A549 (cell line): ENCODE data around the gene ZNF470. TPM values are rescaled to one million over a fixed set of nuclear protein-coding genes. Genes with fewer than 3 reads are reported as not detected.

Experiments
- ATAC-seq, 2 experiments: fragments of 200-7000 bp in 1 of 2; fragments of >200 bp in 1 of 2; cut with Nextera tagmentation in 1 of 2; cut with Tn5 transposase in 1 of 2; 3 replicates each; pipeline versions ENCODE4 v1.8.0 to v1.9.1; 2018 to 2020; ENCODE audit warnings: mild to moderate bottlenecking in 1 of 2, moderate library complexity in 1 of 2
- CTCF ChIA-PET: fragments of 300-600 bp; sonication (Branson Sonifier 250); formaldehyde crosslinking; extraction: SDS; loops from one replicate; lab custom pipeline; 2021; ENCODE audit warnings: antibody characterized with exemption, inconsistent platforms; lab: Yijun Ruan, JAX
- POLR2A ChIA-PET: fragments of 350-600 bp; formaldehyde crosslinking; extraction: SDS; loops from one replicate; lab custom pipeline; 2021; ENCODE audit warnings: antibody characterized with exemption, inconsistent platforms; lab: Yijun Ruan, JAX
- DNase-seq, 2 experiments: peaks; one replicate each; pipeline versions ENCODE4 v3.0.0 to v3.0.0-alpha.2; 2011 to 2016; ENCODE audit warnings: low read depth in 1 of 2, low spot score in 1 of 2
- FAIRE-seq: peaks from 2 replicates; lab custom pipeline; 2011; peaks lifted over from hg19 to GRCh38; lab: Jason Lieb, UNC
- H3K27ac ChIP-seq, 2 experiments: fragments of >200 bp; sonication (Bioruptor Twin); formaldehyde crosslinking; 3 replicates each; pipeline ENCODE4 v1.5.1; 2016 to 2017
- H3K4me1 ChIP-seq: fragments of >200 bp; sonication (Bioruptor Twin); formaldehyde crosslinking; 3 replicates; pipeline ENCODE4 v1.6.1; 2016
- H3K4me2 ChIP-seq: fragments of >200 bp; sonication (Bioruptor Twin); formaldehyde crosslinking; 3 replicates; pipeline ENCODE4 v1.6.1; 2016
- H3K4me3 ChIP-seq: fragments of >200 bp; sonication (Bioruptor Twin); formaldehyde crosslinking; 3 replicates; pipeline ENCODE4 v1.5.1; 2016
- H3K9me3 ChIP-seq: fragments of >200 bp; sonication (Bioruptor Twin); formaldehyde crosslinking; 3 replicates; pipeline ENCODE4 v1.6.1; 2016
- ATOH8 ChIP-seq: fragments of 250-450 bp; sonication (Bioruptor Pico); IDR thresholded peaks from 2 replicates; pipeline ENCODE4 v1.5.0; 2020; ENCODE audit warnings: low read depth, mild to moderate bottlenecking, moderate library complexity
- CBX8 ChIP-seq: fragments of 200-600 bp; sonication (generic); IDR thresholded peaks from 2 replicates; pipeline ENCODE4 v1.6.1; 2016
- E2F6 ChIP-seq: IDR thresholded peaks from 2 replicates; pipeline ENCODE4 v1.6.1; 2012; ENCODE audit warnings: low read depth, borderline replicate concordance
- EP300 ChIP-seq, 2 experiments: fragments of >200 bp; sonication (Bioruptor Twin); formaldehyde crosslinking; IDR thresholded peaks; 2 replicates in 1 of 2; 3 replicates in 1 of 2; pipeline ENCODE4 v1.6.1; 2016 to 2017
- FOSL2 ChIP-seq, 2 experiments: fragments of 450-650 bp in 1 of 2; fragments of >200 bp in 1 of 2; sonication (Bioruptor Twin) in 1 of 2; formaldehyde crosslinking; IDR thresholded peaks; 2 replicates each; pipeline versions ENCODE4 v1.5.0 to v1.6.1; 2016 to 2020; ENCODE audit warnings: mild to moderate bottlenecking in 1 of 2, moderate library complexity in 1 of 2
- FOXS1 ChIP-seq: fragments of 250-450 bp; sonication (Bioruptor Pico); IDR thresholded peaks from 2 replicates; pipeline ENCODE4 v1.5.0; 2020; ENCODE audit warnings: mild to moderate bottlenecking, moderate library complexity
- HDAC2 ChIP-seq: fragments of 200-600 bp; sonication (generic); IDR thresholded peaks from 2 replicates; pipeline ENCODE4 v1.6.1; 2016
- HES2 ChIP-seq: fragments of >200 bp; sonication (Bioruptor Twin); formaldehyde crosslinking; IDR thresholded peaks from 2 replicates; pipeline ENCODE4 v1.6.1; 2016
- HMGXB4 ChIP-seq: fragments of 250-450 bp; sonication (Bioruptor Pico); IDR thresholded peaks from 2 replicates; pipeline ENCODE4 v1.5.0; 2021; ENCODE audit warnings: mild to moderate bottlenecking, moderate library complexity, borderline replicate concordance
- HOXB5 ChIP-seq: fragments of 250-450 bp; sonication (Bioruptor Pico); IDR thresholded peaks from 2 replicates; pipeline ENCODE4 v1.5.0; 2020; ENCODE audit warnings: mild to moderate bottlenecking, moderate library complexity
- MAFK ChIP-seq: fragments of 450-650 bp; IDR thresholded peaks from 2 replicates; pipeline ENCODE4 v1.6.1; 2014; ENCODE audit not compliant: partially characterized antibody
- MAX ChIP-seq: IDR thresholded peaks from 2 replicates; pipeline ENCODE4 v1.6.1; 2012
- MAZ ChIP-seq: fragments of 150-350 bp; IDR thresholded peaks from 2 replicates; pipeline ENCODE4 v1.6.1; 2014; ENCODE audit warnings: antibody characterized with exemption, low read depth, low read length, borderline replicate concordance
- MYC ChIP-seq: IDR thresholded peaks from 2 replicates; pipeline ENCODE4 v1.6.1; 2012; ENCODE audit warnings: mild to moderate bottlenecking, inconsistent platforms, low read length, improper control_type of control experiment, borderline replicate concordance
- PBX3 ChIP-seq: IDR thresholded peaks from 2 replicates; pipeline ENCODE4 v1.6.1; 2012
- RAD21 ChIP-seq, 2 experiments: fragments of >200 bp in 1 of 2; sonication (Bioruptor Twin) in 1 of 2; formaldehyde crosslinking in 1 of 2; IDR thresholded peaks in 1 of 2; conservative IDR thresholded peaks in 1 of 2; 2 replicates in 1 of 2; 3 replicates in 1 of 2; pipeline ENCODE4 v1.6.1; 2012 to 2018; ENCODE audit warnings: inconsistent platforms in 1 of 2
- RARB ChIP-seq: fragments of 250-450 bp; sonication (Bioruptor Pico); IDR thresholded peaks from 2 replicates; pipeline ENCODE4 v1.8.0; 2021; ENCODE audit warnings: mild to moderate bottlenecking, moderate library complexity
- RFX5 ChIP-seq: fragments of 450-650 bp; IDR thresholded peaks from 2 replicates; pipeline ENCODE4 v1.7.1; 2014; ENCODE audit warnings: antibody characterized with exemption, mild to moderate bottlenecking, moderate library complexity
- RNF2 ChIP-seq: fragments of 200-600 bp; sonication (generic); IDR thresholded peaks from 2 replicates; pipeline ENCODE4 v1.6.1; 2016; ENCODE audit warnings: low read depth, mild to moderate bottlenecking, antibody characterized with exemption, moderate library complexity, borderline replicate concordance
- SREBF2 ChIP-seq: fragments of 450-650 bp; IDR thresholded peaks from 2 replicates; pipeline ENCODE4 v1.6.1; 2014; ENCODE audit warnings: mild to moderate bottlenecking, moderate library complexity
- TFCP2L1 ChIP-seq: fragments of 250-450 bp; sonication (Bioruptor Pico); IDR thresholded peaks from 2 replicates; pipeline ENCODE4 v1.5.0; 2021; ENCODE audit warnings: mild to moderate bottlenecking
- TP53 ChIP-seq: fragments of 250-450 bp; sonication (Bioruptor Pico); IDR thresholded peaks from 2 replicates; pipeline ENCODE4 v1.5.0; 2021; ENCODE audit warnings: mild to moderate bottlenecking, moderate library complexity
- USF2 ChIP-seq: fragments of 450-650 bp; IDR thresholded peaks from 2 replicates; pipeline ENCODE4 v1.6.1; 2014; ENCODE audit warnings: antibody characterized with exemption
- ZC3H11A ChIP-seq: fragments of 450-650 bp; IDR thresholded peaks from 2 replicates; pipeline ENCODE4 v1.6.1; 2014; ENCODE audit warnings: antibody characterized with exemption, mild to moderate bottlenecking
- ZNF302 ChIP-seq: fragments of 250-450 bp; sonication (Bioruptor Pico); IDR thresholded peaks from 2 replicates; pipeline ENCODE4 v1.9.0; 2021; ENCODE audit warnings: inconsistent platforms, mild to moderate bottlenecking, moderate library complexity
- WGBS: methylation state at CpG from one replicate; pipeline ENCODE4 v1.1.6; 2017; ENCODE audit errors: missing lambda C conversion rate; 5-methylcytosine and 5-hydroxymethylcytosine counted together
- polyA plus RNA-seq, 4 experiments: library from polyadenylated mRNA; depleted of rRNA in 3 of 4; stranded (reverse); fragments of >200 nt; fragmentation: RNase III in 1 of 4; extraction: RNeasy Plus Mini Kit Qiagen cat#74134 plus additional on column Dnase treatment in 1 of 4; gene quantifications; 2 replicates in 3 of 4; 3 replicates in 1 of 4; pipeline ENCODE4 v1.2.3, GENCODE V29; 2011 to 2017

ZNF470 gene
- polyA plus RNA-seq, 2 of the 4 experiments (the other 2 are of a cell fraction), result 1.7 to 2.8 TPM

GRCh38 chr19:56619121-56619520 lies 51.9 kb downstream of the ZNF470 start:
- Histone ChIP-seq H3K4me3 (no peak overlapping the region), H3K9me3 (peaks cover 94% of the 10 kb centered on the region), H3K4me2 (no peak overlapping the region), H3K4me1 (no peaks in the 10 kb centered on the region), H3K27ac (no peak overlapping the region)
- ATAC-seq (no peak), FAIRE-seq (no peak), DNase-seq (no peak)
- CTCF ChIA-PET, result no interaction called here
- POLR2A ChIA-PET, result no interaction called here
- 84% methylated on average over 8 of the region's 8 CpGs for WGBS
- TF ChIP-seq HMGXB4 (CRISPR knock-in tag) (no peak), MAZ (no peak), FOXS1 (no peak), TP53 (CRISPR knock-in tag) (no peak), HES2 (no peak), RARB (no peak), ZNF302 (no peak), HDAC2 (no peak), MYC (no peak), PBX3 (no peak), RFX5 (no peak), MAX (no peak)

- CTCF ChIA-PET, result no interaction called here
- H3K4me3 ChIP-seq, result no peak overlapping the region
- ATAC-seq, result no peak
- no peak overlapping the region for H3K4me2 ChIP-seq
- no peak for DNase-seq
- no peaks in the 10 kb centered on the region for H3K4me1 ChIP-seq
- H3K27ac ChIP-seq, result no peak overlapping the region
- WGBS, result 95% methylated on average over 37 of the region's 37 CpGs
- no peak for TF ChIP-seq ZC3H11A
- no peak for TF ChIP-seq E2F6
- no peak for TF ChIP-seq TP53 (CRISPR knock-in tag)
- TF ChIP-seq, all 56 proteins: peak for 0
- H3K9me3 ChIP-seq, result peaks cover 96% of the 10 kb centered on the region
- POLR2A ChIA-PET, result no interaction called here
- FAIRE-seq, result no peak
Measured at GRCh38 chr19:56622374-56622773, 55.1 kb downstream of the ZNF470 start.

- POLR2A ChIA-PET, result no interaction called here
- Histone ChIP-seq H3K4me2 (no peak overlapping the region), H3K27ac (no peak overlapping the region), H3K9me3 (peaks cover 96% of the 10 kb centered on the region), H3K4me3 (no peak overlapping the region), H3K4me1 (no peaks in the 10 kb centered on the region)
- no peak for FAIRE-seq
- 94% methylated on average over 9 of the region's 9 CpGs for WGBS
- DNase-seq, result no peak
- no peak for TF ChIP-seq ZC3H11A
- no peak for TF ChIP-seq FOSL2 (IDR thresholded peaks at IDR 0.05)
- TF ChIP-seq FOSL2 (CRISPR knock-in tag; IDR thresholded peaks at IDR 0.05), result no peak
- TF ChIP-seq MAZ, result no peak
- no peak for TF ChIP-seq RNF2
- TF ChIP-seq ATOH8, result no peak
- no peak for TF ChIP-seq HDAC2
- TF ChIP-seq HMGXB4 (CRISPR knock-in tag), result no peak
- no peak for TF ChIP-seq SREBF2
- TF ChIP-seq MAFK, result no peak
- no peak for TF ChIP-seq CBX8
- no peak for TF ChIP-seq HOXB5 (CRISPR knock-in tag)
- TF ChIP-seq HES2, result no peak
- no peak for TF ChIP-seq USF2
- TF ChIP-seq EP300 (IDR thresholded peaks at IDR 0.05), result no peak
- no peak for TF ChIP-seq TFCP2L1 (CRISPR knock-in tag)
- TF ChIP-seq ZNF302, result no peak
- no peak for TF ChIP-seq RAD21 (conservative IDR thresholded peaks at IDR 0.05 in 1 of 2, IDR thresholded peaks at IDR 0.05 in 1 of 2)
- ATAC-seq, result no peak
- CTCF ChIA-PET, result interaction anchor here (1.0 kb wide), 1 partner anchor 179 kb away, joined by 3 read pairs; no protein-coding TSS in a partner anchor
Measured at GRCh38 chr19:56623006-56623405, 55.7 kb downstream of the ZNF470 start.
